HepG2 (cell line): Measurements from ENCODE around the gene PPP2R5D. TPM values are rescaled to one million over a fixed set of nuclear protein-coding genes. Genes with fewer than 3 reads are reported as not detected.

Experiments used
- CBX2 ChIP-seq, 2 experiments: fragments of 200-600 bp in 1 of 2; sonication (generic); formaldehyde crosslinking in 1 of 2; IDR thresholded peaks; 2 replicates each; pipeline versions ENCODE4 v1.7.0 to v1.8.1; 2018 to 2022; ENCODE audit warnings: low read depth in 2 of 2, low read length in 1 of 2, mild to moderate bottlenecking in 1 of 2, missing genetic modification reagents in 1 of 2
- GTF2F1 ChIP-seq: fragments of 150-350 bp; IDR thresholded peaks from 2 replicates; pipeline ENCODE4 v1.6.1; 2014; ENCODE audit warnings: low read length
- HDAC2 ChIP-seq: sonication (generic); formaldehyde crosslinking; IDR thresholded peaks from 2 replicates; pipeline ENCODE4 v1.4.0; 2020; ENCODE audit warnings: missing genetic modification reagents
- HOXA5 ChIP-seq: sonication (generic); formaldehyde crosslinking; IDR thresholded peaks from 2 replicates; pipeline ENCODE4 v1.4.0; 2020; ENCODE audit warnings: missing genetic modification reagents
- KLF9 ChIP-seq: IDR thresholded peaks from 2 replicates; pipeline ENCODE4 v1.6.1; 2016; ENCODE audit warnings: low read depth
- KMT2A ChIP-seq: sonication (generic); formaldehyde crosslinking; IDR thresholded peaks from 2 replicates; pipeline ENCODE4 v1.4.0; 2020; ENCODE audit warnings: missing genetic modification reagents
- MED13 ChIP-seq: sonication (generic); formaldehyde crosslinking; IDR thresholded peaks from 2 replicates; pipeline ENCODE4 v1.5.0; 2020; ENCODE audit warnings: missing genetic modification reagents
- MLLT10 ChIP-seq: sonication (generic); formaldehyde crosslinking; IDR thresholded peaks from 2 replicates; pipeline ENCODE4 v1.4.0; 2020; ENCODE audit warnings: missing genetic modification reagents
- SATB2 ChIP-seq: sonication (generic); formaldehyde crosslinking; IDR thresholded peaks from 2 replicates; pipeline ENCODE4 v1.5.0; 2020; ENCODE audit warnings: missing genetic modification reagents
- SIN3B ChIP-seq: fragments of 150-350 bp; IDR thresholded peaks from 2 replicates; pipeline ENCODE4 v1.6.1; 2014; ENCODE audit warnings: low read length
- SMC3 ChIP-seq: IDR thresholded peaks from 2 replicates; pipeline ENCODE4 v1.6.1; 2011; ENCODE audit warnings: low read length, improper control_type of control experiment
- TAF1 ChIP-seq: sonication (generic); formaldehyde crosslinking; IDR thresholded peaks from 2 replicates; pipeline ENCODE4 v1.4.0; 2020; ENCODE audit warnings: missing genetic modification reagents
- U2AF1 ChIP-seq: fragments of 200-400 bp; formaldehyde crosslinking; optimal IDR thresholded peaks from 2 replicates; pipeline ENCODE3; 2017; ENCODE audit warnings: mild to moderate bottlenecking, low read depth, low read length
- ZNF207 ChIP-seq: fragments of 450-650 bp; IDR thresholded peaks from 2 replicates; pipeline ENCODE4 v1.6.1; 2016; ENCODE audit warnings: antibody characterized with exemption, borderline replicate concordance
- ZNF232 ChIP-seq: sonication (generic); formaldehyde crosslinking; IDR thresholded peaks from 2 replicates; pipeline ENCODE4 v1.4.0; 2020; ENCODE audit warnings: missing genetic modification reagents, borderline replicate concordance
- ZNF354B ChIP-seq: sonication (generic); formaldehyde crosslinking; IDR thresholded peaks from 2 replicates; pipeline ENCODE4 v1.8.0; 2022; ENCODE audit warnings: mild to moderate bottlenecking, missing genetic modification reagents
- ZNF605 ChIP-seq: sonication (generic); formaldehyde crosslinking; IDR thresholded peaks from 2 replicates; pipeline ENCODE4 v1.8.0; 2022; ENCODE audit warnings: mild to moderate bottlenecking, missing genetic modification reagents
- ZNF746 ChIP-seq: sonication (generic); formaldehyde crosslinking; IDR thresholded peaks from 2 replicates; pipeline ENCODE4 v1.8.0; 2022; ENCODE audit warnings: mild to moderate bottlenecking, missing genetic modification reagents
- ZSCAN21 ChIP-seq: sonication (generic); formaldehyde crosslinking; IDR thresholded peaks from 2 replicates; pipeline ENCODE4 v1.8.0; 2022; ENCODE audit warnings: mild to moderate bottlenecking, missing genetic modification reagents, moderate library complexity, borderline replicate concordance
- polyA plus RNA-seq, 8 experiments: library from polyadenylated mRNA; depleted of rRNA in 3 of 8; stranded (reverse) in 7 of 8; unstranded in 1 of 8; fragments of >200 nt; fragmentation: Illumina TruSeq in 4 of 8; extraction: Trizol in 4 of 8; gene quantifications; 2 replicates each; pipeline versions ENCODE4 v1.2.1 to v1.2.3, GENCODE V29; 2011 to 2016; ENCODE audit warnings: low read depth in 4 of 8, missing spikeins in 1 of 8, mixed read lengths in 1 of 8; ENCODE audit not compliant: insufficient read depth in 1 of 8
- total RNA-seq, 5 experiments: library from RNA; depleted of rRNA; stranded (reverse); fragments of >200 nt; fragmentation: Illumina TruSeq; extraction: Trizol; gene quantifications; 2 replicates each; pipeline ENCODE4 v1.2.3, GENCODE V29; 2016; ENCODE audit warnings: low read depth in 1 of 5
- TF ChIP-seq, protein P1 (sequence below): sonication (generic); formaldehyde crosslinking; IDR thresholded peaks from 2 replicates; pipeline ENCODE4 v1.4.0; 2020; ENCODE audit warnings: missing genetic modification reagents, borderline replicate concordance
- TF ChIP-seq, protein P2 (sequence below): sonication (generic); formaldehyde crosslinking; IDR thresholded peaks from 2 replicates; pipeline ENCODE4 v1.5.0; 2020; ENCODE audit warnings: missing genetic modification reagents
- TF ChIP-seq, protein P3 (sequence below): sonication (generic); formaldehyde crosslinking; IDR thresholded peaks from 2 replicates; pipeline ENCODE4 v1.5.0; 2020; ENCODE audit warnings: missing genetic modification reagents
- TF ChIP-seq, protein P4 (sequence below): IDR thresholded peaks from 2 replicates; pipeline ENCODE4 v1.6.1; 2016; ENCODE audit warnings: missing genetic modification reagents, missing compliant biosample characterization

Gene PPP2R5D
- total and polyA plus RNA-seq, 2 of the 13 experiments (the other 11 are each of a cell fraction or from before 2014, with no cell fraction given) = 53.7 to 60.4 TPM

DNA sequence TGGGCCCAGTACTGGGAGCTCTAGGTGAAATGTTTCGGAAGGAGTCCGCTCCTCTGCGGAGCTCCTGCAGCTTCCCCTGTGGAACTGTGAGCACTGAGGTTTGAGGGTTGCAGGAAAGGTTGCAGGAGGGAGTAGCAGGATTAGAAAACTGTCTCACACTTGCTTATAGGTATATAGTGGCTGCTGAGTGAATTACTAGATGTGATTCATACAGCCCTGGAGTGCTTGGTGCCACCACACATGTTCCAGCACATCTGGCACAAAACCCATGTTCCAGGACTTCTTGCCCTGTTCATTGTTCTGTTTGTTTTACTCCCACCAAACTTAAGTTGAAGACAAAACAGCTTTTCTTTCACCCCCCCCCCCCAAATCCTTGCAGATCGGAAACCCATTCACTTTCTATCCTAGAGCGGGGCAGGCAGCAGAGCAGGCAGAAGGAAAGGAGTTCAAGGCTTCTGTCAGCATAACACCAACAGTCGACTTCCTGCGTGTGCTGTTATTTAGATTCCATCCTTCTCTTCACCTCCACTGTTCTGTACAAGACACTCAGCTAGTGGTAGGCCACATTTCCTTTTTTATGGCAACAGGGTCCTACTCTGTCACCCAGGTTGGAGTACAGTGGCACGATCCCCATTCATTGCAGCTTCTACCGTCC, 4.7 kb upstream of the PPP2R5D start (continued):
- TF ChIP-seq, protein P1, sequence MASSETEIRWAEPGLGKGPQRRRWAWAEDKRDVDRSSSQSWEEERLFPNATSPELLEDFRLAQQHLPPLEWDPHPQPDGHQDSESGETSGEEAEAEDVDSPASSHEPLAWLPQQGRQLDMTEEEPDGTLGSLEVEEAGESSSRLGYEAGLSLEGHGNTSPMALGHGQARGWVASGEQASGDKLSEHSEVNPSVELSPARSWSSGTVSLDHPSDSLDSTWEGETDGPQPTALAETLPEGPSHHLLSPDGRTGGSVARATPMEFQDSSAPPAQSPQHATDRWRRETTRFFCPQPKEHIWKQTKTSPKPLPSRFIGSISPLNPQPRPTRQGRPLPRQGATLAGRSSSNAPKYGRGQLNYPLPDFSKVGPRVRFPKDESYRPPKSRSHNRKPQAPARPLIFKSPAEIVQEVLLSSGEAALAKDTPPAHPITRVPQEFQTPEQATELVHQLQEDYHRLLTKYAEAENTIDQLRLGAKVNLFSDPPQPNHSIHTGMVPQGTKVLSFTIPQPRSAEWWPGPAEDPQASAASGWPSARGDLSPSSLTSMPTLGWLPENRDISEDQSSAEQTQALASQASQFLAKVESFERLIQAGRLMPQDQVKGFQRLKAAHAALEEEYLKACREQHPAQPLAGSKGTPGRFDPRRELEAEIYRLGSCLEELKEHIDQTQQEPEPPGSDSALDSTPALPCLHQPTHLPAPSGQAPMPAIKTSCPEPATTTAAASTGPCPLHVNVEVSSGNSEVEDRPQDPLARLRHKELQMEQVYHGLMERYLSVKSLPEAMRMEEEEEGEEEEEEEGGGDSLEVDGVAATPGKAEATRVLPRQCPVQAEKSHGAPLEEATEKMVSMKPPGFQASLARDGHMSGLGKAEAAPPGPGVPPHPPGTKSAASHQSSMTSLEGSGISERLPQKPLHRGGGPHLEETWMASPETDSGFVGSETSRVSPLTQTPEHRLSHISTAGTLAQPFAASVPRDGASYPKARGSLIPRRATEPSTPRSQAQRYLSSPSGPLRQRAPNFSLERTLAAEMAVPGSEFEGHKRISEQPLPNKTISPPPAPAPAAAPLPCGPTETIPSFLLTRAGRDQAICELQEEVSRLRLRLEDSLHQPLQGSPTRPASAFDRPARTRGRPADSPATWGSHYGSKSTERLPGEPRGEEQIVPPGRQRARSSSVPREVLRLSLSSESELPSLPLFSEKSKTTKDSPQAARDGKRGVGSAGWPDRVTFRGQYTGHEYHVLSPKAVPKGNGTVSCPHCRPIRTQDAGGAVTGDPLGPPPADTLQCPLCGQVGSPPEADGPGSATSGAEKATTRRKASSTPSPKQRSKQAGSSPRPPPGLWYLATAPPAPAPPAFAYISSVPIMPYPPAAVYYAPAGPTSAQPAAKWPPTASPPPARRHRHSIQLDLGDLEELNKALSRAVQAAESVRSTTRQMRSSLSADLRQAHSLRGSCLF (CRISPR knock-in tag) = no peak
- TF ChIP-seq ZNF207 (no peak), CBX2 (IDR thresholded peaks at IDR 0.05; ENCODE audit: low read depth, low read length) (no peak), CBX2 (CRISPR knock-in tag; IDR thresholded peaks at IDR 0.05; ENCODE audit: low read depth) (no peak), MLLT10 (CRISPR knock-in tag) (no peak), ZSCAN21 (CRISPR knock-in tag) (no peak; the same call in 1 of the 2 replicates), U2AF1 (no peak), ZNF232 (CRISPR knock-in tag) (no peak), ZNF354B (CRISPR knock-in tag) (0 out of 2 replicates have a peak, but pooled peaks have one; percentile 30), TAF1 (CRISPR knock-in tag) (no peak), ZNF746 (CRISPR knock-in tag) (no peak), SMC3 (0 out of 2 replicates have a peak, but pooled peaks have one; percentile 1), KLF9 (CRISPR knock-in tag) (no peak), KMT2A (CRISPR knock-in tag) (no peak), SIN3B (no peak), SATB2 (CRISPR knock-in tag) (no peak), HDAC2 (no peak), GTF2F1 (no peak), HOXA5 (no peak), ZNF605 (0 out of 2 replicates have a peak, but pooled peaks have one; percentile 51), MED13 (CRISPR knock-in tag) (no peak)
- TF ChIP-seq, protein P2, sequence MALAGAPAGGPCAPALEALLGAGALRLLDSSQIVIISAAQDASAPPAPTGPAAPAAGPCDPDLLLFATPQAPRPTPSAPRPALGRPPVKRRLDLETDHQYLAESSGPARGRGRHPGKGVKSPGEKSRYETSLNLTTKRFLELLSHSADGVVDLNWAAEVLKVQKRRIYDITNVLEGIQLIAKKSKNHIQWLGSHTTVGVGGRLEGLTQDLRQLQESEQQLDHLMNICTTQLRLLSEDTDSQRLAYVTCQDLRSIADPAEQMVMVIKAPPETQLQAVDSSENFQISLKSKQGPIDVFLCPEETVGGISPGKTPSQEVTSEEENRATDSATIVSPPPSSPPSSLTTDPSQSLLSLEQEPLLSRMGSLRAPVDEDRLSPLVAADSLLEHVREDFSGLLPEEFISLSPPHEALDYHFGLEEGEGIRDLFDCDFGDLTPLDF = no peak
- TF ChIP-seq, protein P3, sequence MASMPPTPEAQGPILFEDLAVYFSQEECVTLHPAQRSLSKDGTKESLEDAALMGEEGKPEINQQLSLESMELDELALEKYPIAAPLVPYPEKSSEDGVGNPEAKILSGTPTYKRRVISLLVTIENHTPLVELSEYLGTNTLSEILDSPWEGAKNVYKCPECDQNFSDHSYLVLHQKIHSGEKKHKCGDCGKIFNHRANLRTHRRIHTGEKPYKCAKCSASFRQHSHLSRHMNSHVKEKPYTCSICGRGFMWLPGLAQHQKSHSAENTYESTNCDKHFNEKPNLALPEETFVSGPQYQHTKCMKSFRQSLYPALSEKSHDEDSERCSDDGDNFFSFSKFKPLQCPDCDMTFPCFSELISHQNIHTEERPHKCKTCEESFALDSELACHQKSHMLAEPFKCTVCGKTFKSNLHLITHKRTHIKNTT = no peak
- TF ChIP-seq, protein P4, sequence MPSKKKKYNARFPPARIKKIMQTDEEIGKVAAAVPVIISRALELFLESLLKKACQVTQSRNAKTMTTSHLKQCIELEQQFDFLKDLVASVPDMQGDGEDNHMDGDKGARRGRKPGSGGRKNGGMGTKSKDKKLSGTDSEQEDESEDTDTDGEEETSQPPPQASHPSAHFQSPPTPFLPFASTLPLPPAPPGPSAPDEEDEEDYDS (CRISPR knock-in tag) = no peak
